Measurements from ENCODE around the gene CCN6.
A peak's percentile ranks its signal among the peaks of the same experiment; 100 is the strongest.
"Not testable (repeated sequence)": the region's sequence is repeated elsewhere in the genome, so short reads cannot be mapped to it uniquely, and the experiment has no call there.

The CCN6 gene

GRCh38 chr6:112030206-112030960, 23.5 kb upstream of the CCN6 start:
- no peak for DNase-seq (ENCODE audit: low spot score)

DNA sequence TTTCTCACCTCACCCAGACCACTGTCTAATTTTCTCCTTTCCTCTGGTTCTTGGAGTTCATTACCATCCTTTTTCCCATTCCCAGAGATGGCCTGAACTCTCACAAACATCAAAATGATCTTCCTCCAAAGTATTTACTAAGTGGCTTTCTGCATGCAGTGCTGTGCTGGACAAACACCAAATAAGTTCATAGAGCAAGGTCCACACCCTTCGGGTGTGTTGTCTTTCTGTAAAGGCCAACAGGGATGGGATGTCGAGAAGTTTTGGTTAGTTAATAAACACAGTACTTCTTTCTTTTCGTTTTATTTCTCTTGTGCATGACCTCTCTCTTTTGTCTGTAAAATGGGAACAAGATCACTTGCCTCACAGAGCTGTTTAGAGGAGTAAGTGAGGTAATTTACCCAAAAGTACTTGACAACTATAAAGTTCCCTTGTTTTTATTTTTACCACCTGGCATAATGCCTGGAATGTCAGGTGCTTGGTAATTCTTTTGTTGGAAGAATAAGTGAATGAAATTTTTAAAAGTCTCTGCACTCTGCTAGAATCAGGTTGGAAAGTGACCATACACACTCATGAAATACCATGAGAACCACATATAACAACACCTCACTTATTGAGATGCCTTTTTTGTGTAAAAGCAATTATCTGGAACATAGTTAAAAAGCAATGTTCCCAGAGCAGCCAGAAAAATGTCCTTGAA, 22.8 kb upstream of the CCN6 start:
- no peak for DNase-seq (ENCODE audit: low spot score)

DNA sequence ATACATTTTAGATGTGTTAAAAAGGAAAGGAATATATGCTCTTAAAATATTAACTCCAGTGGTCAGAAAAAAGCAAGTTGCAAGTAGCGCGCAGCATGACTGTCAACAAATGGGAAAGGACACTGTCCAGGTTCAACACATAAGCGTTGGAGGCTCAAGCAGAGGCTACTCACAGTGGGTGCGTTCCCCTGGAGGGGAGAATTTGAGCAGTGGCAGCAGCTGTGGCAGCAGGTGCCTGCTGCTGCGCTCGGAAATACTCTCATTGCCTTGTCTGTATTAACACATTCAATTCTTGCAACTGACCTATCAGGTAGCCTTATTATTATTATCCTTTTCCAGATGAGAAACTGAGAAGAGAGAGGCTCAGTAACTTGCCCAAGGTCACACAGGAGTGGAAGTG, 21.9 kb upstream of the CCN6 start:
- DNase-seq (ENCODE audit: low spot score) = no peak

GRCh38 chr6:112032728-112033127, 21.2 kb upstream of the CCN6 start:
- no peak for DNase-seq (ENCODE audit: low spot score)

GRCh38 chr6:112033791-112034615, 19.9 kb upstream of the CCN6 start:
- no peak for DNase-seq (ENCODE audit: low spot score)

- no peak for DNase-seq (ENCODE audit: low spot score)
Observed at GRCh38 chr6:112034616-112034995, 19.3 kb upstream of the CCN6 start.

DNA sequence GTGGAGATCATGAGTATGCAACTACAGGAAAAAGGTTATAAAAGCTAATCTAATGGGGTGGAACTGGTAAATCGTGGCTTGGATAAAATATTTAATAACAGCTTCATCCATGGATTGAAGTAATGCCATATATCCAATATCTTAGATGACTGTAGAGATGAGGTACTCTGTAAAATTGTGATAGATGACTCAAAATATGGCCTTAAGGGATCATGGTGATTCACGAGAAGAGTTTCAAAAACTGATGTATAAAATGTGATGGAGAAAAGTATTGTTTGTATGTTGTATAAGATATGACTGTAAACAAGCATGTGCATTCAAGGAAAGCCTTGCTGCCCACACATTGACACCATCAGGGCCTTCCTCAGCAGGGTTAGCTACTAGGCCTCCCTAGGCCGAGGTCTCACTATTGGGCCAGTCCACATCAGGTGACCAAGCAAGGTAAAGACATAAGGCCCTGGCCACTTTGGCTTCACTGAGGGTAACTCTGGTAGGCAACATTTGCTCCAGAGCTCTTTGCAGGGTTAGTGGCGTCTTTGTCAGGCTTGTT, 17.7 kb upstream of the CCN6 start:
- DNase-seq (ENCODE audit: low spot score) = no peak

GRCh38 chr6:112037783-112038216, 16.1 kb upstream of the CCN6 start:
- peak; percentile 74 for DNase-seq (ENCODE audit: low spot score)

GRCh38 chr6:112038268-112038667, 15.6 kb upstream of the CCN6 start:
- no peak for DNase-seq (ENCODE audit: low spot score)

DNA sequence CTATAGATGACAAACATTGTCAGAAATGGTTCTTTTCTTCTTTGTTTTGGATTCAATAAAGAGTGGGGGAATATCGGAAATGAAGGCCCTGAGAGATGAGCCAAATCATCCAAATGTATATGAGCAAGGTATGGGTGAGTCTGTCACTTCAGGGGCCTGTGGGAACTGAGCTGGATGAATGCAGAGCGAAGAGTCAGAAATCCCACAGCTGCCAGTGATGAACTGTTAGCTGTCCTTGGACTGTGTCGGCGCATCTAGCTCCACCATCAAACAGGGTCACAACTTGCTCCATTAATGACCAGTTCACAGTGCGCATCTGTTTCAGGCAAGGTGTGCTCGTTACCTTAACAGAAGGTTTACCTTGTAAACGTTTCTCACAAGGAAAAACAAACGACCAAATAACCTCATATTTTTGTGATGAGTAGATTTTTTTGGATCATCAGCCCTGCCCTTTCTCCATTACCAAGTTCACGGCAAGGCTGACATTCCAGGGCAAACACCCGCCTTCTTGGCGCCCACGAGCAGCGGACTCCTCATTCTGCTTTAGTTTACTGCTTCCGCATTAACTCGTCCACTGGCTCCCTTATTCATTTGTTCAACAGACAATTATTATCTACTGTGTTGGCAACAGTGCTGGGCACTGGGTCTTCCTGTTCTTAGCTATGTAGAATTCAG, 15.0 kb upstream of the CCN6 start:
- no peak for DNase-seq (ENCODE audit: low spot score)

- no peak for DNase-seq (ENCODE audit: low spot score)
Observed at GRCh38 chr6:112039431-112039770, 14.5 kb upstream of the CCN6 start.

DNA sequence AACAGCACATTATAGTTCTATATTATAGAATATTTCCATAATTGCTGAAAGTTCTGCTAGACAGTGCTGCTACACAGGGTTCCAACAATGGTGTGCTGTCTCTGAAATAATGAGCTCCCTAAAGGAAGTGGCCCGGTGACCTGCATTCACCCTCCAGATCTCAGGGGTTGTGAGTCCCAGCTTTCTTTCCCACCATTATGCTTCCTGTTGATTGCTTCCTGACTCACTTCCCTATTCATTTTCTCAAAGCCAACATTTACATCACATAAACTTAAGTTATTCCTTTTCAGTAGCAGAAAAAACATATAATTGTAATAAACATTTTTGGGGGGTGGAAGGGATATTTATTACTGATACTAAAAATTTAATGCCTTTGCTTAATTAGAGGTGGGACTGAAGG, 12.9 kb upstream of the CCN6 start:
- DNase-seq (ENCODE audit: low spot score) = no peak

GRCh38 chr6:112041535-112041934, 12.4 kb upstream of the CCN6 start:
- DNase-seq (ENCODE audit: low spot score) = no peak

- peak; percentile 79 for DNase-seq (ENCODE audit: low spot score)
Observed at GRCh38 chr6:112043032-112044007, 10.6 kb upstream of the CCN6 start.

DNA sequence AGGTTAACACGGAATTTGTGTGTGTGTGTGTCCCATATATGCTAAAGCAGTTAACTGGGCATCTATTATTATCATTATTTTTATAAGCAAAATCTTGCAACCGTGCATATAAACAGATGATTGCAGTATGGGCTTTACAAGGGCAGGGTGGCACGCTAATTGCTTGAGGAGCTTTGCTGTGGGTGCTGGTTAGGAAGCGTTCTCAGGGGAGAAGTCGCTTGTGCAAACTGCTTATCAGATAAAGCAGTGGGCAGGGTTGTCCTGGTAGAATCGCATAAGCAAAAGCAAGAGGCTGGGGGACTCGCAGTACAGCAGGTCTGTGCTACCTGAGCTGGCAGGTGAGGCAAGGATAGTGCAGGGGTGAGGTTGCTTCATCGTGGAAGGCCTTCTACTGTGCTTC, 9.7 kb upstream of the CCN6 start:
- no peak for DNase-seq (ENCODE audit: low spot score)

DNA sequence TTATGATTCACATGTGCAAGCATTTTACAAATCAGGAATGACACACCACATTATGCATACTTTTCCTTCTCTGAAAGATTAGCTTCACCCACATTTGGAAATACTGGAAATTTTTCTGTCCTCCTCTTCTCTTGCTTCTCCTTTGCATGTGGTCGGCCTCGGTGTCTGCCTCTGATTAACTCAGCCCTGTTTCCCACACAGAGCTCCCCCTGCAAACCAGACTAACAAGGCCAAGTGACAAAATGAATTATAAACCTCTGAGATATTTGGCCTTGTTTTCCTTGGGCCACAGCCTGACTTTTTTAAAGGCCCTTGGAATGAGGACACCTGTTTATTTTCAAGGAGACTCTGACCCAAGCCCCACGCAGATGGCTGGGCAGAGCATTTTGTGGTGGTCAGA, 9.0 kb upstream of the CCN6 start:
- peak; percentile 73 for DNase-seq (ENCODE audit: low spot score)

- not testable (repeated sequence) for DNase-seq (ENCODE audit: low spot score)
Observed at GRCh38 chr6:112047523-112047922, 6.4 kb upstream of the CCN6 start.

DNA sequence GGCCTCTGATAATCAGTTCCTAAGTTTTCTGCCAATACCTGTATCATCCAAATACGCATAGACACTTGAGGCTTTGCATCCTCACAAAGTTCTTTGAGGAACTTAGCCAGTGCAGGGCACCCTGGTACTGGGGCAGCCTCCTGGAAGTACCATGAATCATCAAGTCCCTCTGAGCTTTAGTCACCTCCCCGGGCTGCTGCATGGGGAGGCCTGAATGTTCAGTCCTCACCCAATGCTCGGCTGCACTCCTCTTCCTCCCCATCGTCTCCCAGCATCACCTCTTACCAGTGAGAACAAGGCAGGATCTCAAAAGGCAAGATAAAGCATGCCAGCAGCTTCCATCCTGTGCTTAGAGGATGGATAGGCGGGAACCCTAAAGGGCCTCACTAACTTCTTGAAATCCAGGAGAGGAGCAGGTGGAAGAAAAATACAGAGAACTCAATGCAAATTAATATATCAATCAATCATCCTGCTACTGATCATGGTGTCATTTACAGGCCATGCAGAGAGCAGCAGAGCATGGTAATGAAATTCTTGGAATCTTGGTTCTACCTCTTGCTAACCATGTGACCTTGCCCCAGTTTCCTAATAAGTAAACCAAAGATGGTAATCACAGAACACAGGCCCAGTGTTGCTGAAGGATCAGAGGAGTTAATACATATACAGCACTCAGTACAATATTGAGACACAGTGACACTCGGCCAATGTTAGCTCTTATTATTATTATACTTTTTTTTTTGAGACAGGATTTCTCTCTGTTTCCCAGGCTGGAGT, 4.7 kb upstream of the CCN6 start:
- DNase-seq (ENCODE audit: low spot score) = peak; percentile 31

DNA sequence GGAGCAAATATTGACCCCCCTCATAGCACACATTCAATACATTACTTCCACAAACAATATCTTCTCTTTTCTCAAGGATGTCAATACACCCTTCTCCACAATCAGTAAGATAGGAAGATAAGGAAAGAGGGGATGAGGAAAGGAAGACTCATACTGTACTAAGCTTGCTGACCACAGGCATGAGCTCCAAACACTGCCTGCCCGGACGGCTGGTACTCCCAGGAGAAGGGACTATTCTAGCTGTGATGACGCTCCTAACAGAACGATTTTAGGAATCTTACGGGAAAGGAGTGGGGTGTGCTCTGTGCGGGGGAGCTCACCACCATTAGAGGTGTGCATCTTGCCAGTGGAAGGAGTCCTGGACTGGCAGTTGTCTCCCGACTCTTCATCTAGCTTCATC, 3.9 kb upstream of the CCN6 start:
- no peak for DNase-seq (ENCODE audit: low spot score)

- no peak for DNase-seq (ENCODE audit: low spot score)
Observed at GRCh38 chr6:112050429-112050828, 3.5 kb upstream of the CCN6 start.

Measured in hepatic stellate cell (primary cell).